ENCODE results near the gene NUDT4.

DNA sequence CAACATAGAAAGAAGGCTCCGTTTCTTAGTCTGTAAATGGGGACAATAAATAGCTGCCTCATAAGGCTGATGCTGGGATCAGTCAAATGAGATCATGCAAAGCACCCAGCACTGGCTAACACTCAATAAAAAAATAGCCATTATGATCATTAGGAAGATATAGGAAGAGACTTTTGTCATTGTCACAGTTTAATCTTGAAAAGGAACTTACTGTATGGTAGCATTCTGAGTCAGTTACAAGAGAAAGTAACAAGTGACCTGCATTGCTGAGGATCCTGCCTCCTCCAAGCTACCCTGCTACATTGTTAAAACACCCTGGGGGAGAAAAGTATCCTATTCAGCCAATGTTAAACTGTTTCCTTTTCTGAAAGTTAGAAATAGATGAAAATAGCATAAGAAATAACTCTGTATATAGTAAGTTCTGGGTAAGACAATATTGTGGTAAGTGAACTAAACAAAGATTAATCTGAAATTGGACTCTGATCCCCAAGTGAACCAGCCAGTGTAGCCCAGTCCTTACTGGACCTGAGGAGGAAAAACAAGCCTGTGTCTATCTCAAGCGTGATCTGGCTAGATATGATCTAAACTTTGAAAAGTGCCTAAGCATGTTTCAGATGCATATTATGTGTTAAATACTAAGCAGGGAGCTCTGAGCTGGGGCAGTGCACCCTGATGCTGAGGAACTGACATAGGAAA, 3.6 kb upstream of the NUDT4 start:
- no peak for TF ChIP-seq FOS (IDR thresholded peaks at IDR 0.05; ENCODE audit: borderline replicate concordance, insufficient read depth, low read length)
- no peak for TF ChIP-seq POLR2AphosphoS5 (IDR thresholded peaks at IDR 0.05; ENCODE audit: insufficient read depth, low read depth, low read length)
